Umbilical cord (tissue), 2 donors: ENCODE data around the gene CERS1. TPM values are rescaled to one million over a fixed set of nuclear protein-coding genes. Genes with fewer than 3 reads are reported as not detected.

Experiments
- DNase-seq: peaks from one replicate; pipeline ENCODE4 v3.0.0-alpha.2; 2015; ENCODE audit warnings: low spot score
- total RNA-seq: library from RNA; depleted of rRNA; stranded (reverse); fragments of >200 nt; gene quantifications from one replicate; pipeline ENCODE4 v1.2.3, GENCODE V29; 2014; ENCODE audit warnings: low replicate concordance; ENCODE audit not compliant: insufficient read depth

CERS1 gene
- total RNA-seq, 1 donor from 2014 or later, result not detected

DNA sequence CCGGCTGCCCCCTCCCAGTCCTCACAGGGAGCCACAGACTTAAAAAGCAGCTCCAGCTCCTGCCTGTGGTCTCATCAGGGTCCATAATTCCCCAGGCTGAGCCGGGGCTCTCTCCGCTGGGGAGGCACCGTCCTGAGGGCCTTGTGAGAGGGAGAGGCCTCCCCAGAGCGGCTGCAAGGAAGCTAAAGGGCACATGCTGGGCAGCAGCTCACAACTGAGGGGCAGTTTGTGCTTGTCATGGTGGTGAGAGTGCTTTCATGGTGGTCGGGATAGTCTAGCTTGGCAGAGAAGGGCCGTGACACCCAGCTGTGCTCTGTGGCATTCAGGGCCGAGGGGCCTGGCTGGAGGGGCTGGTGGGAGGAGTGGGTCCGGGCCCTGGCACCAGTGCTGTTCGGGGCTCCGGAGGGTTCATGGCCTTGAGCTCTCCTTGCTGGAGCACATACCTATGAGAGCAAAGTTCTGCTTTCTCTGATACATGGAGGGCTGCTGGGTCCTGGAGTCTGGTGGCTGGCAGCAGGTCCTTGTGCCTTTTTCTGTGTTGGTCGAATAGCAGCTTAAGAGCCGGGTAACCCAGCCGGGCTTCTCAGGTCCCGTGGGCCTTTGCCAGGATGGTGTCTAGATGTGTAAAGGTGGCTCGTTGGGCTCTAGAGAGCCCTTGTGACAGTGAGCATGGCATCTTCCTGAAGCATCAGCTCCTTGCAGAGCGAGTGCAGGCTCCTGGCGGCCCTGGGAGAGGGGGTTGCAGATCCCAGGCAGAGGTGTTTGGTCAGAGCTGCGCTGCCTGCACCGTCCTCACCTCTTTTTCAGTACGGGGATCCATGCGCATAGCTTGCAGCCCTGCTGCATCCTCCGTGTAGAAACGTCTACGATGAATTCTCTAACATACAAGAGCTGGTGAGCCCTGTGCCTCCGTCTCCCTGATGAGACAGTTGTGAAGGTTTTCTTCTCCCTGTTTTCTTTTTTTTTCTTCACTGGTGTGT lies 55.4 kb downstream of the CERS1 start:
- DNase-seq, result no peak

DNA sequence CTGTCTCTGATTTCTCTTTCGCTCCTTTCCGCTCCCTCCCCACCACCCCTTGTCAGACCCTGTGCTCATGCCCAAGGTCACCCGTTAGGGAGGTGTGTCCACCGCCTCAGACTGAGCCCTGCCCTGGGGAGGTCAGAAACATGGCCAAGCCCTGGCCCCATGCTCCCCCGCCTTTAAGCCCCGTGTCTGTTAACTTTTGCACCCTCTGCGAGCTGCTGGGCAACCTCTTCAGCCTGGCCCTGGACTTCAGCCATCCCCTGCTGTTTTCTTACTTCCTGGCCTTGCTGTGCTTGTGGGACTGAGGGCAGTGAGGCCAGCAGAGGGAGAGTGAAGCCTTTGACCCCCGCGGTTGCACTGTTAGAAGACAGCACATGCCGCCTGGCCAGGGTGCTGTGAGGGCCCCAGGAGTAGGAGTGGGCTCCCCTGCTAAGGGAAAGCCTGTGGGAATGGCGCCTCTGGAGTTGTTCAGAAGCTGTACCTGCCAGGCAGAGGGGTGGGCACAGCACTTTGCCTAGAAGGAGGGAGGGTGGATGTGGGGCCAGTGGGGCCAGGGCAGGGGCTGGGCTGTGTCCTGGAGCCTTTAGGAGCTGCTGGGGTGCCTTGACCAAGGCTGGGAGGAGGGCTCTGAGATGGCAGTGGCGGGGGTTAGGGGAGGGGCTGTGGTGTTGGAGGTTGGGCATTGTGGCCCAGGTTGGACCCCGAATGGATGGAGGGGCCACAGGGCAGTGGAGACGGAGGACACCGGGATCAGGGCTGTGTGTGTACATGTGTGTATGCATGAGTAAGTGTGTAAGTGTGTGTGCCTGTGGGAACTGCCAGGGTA lies 56.3 kb downstream of the CERS1 start:
- no peak for DNase-seq

DNA sequence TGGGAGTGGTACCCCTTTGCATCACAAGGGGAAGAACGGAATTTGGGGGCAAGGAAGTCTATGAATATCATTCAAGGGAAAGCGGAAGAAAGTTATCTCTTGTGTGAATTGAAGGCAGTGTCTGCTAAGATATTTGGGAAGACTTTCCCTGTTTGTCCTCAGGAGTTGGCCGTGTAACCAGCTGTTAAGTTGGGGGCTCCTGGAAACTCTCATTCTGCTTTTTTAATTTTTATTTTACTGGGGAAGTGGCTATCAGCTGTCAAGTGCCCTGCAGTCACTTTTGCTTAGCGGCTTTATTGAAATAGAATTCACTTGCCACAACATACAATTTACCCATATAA lies 61.3 kb downstream of the CERS1 start:
- no peak for DNase-seq

DNA sequence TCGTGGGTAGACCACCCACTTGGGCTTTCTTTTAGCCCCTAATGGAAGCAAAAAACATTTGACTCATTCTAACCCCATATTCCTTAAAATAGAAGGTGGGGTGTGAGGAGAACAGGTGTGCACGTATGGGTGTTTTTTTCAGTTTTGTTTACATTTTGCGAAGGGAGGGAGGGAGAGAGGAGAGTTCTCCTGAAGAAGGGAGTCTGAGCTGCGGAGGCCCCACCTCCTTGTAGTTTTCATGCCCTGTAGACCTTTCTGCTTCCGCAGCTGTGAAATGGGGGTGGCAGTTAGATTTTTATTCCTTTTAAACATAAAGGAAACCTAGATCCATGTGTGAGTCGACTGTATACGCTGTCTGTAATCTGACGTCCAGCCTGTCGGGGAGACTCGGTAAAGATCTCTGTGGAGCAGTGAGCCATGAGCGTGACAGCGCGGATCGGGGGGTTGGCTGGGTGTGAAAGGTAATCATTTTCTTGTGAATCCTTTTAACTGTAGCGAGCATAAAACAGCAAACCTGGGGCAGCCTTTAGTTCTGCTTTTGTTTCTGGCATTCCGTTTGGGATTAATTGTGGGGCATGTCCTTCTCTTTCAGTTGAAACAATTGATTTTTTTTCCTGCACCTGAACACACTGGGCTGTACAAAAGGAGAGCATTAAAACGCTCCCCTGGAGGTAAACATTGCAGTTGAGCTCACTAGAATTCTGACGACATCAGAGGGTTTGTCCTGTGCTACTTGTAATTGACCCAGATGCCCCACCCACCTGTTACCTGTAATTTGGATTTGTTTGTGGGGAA lies 61.9 kb downstream of the CERS1 start:
- DNase-seq, result no peak

- no peak for DNase-seq
Observed at GRCh38 chr19:18833141-18833476, 62.8 kb downstream of the CERS1 start.

DNA sequence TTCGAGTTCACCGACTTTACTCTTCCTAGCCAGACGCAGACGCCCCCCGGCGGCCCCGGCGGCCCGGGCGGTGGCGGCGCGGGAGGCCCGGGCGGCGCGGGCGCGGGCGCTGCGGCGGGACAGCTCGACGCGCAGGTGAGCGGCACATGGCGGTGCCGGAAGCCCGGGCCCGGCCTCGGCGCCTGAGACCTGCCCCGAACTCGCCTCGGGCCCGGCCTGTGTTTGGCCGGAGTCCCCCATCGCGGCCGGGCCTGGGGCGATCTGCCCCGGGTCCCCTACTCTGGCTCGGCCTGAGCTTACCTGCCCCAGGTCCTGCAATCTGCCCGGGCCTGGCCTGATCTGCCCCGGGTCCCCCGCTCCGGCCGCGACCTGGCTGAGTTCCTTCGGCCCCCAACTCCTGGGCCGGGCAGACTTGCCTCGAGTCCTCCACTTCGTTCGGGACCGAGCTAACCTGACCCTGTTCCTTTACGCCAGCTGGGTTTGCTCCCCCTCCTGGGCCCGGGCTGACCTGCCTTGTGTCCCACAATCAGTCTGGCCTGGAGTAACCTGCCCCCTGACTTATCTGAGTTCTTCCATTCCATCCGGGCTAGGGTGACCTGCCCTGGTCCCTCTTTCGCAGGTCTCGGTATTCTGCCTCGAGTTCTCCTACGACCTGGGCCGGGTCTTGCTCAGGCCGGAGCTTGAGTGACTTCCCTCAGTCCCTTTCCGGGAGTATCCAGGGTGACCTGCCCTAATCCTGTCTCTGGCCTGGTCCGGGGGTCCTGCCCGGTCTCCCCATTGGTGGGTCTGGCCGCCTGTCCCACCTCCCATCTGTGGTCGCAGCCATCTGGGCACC lies 63.4 kb downstream of the CERS1 start:
- no peak for DNase-seq

DNA sequence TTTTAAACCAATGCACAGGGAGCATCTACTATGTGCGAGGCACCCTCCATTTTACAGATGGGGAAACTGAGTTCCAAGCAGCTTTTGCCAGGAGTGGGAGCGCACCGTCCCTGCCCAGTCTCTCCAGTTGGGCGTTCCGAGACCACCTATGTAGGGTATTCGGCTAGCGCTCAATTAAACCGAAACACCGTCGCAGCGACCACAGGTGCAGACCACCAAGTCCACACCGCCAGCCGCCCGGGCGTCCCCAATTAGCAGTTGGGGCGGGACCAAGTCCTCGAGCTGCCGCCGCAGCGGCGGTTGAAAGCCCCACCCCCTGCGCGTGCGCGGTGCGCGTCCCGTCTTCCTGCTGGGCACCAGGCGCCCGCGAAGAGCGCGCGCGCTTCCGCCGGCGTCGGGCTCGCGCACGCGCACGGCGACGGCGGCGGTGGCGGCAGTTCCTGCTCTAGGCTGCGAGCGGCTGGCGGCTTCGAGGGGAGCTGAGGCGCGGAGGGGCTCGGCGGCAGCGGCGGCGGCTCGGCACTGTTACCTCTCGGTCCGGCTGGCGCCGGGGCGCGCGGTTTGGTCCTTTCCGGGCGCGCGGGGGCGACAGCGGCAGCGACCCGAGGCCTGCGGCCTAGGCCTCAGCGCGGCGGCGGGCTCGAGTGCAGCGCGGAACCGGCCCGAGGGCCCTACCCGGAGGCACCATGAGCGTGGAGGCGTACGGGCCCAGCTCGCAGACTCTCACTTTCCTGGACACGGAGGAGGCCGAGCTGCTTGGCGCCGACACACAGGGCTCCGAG lies 64.2 kb downstream of the CERS1 start, which contains the start of gene UPF1:
TSS of gene UPF1 (plus strand) at position 436 of the 782 bp plus-strand sequence. CDS start at position 687, 251 bp downstream.
- DNase-seq, result peak; percentile 95

- no peak for DNase-seq
Observed at GRCh38 chr19:18830488-18830887, 65.5 kb downstream of the CERS1 start.

GRCh38 chr19:18828786-18829185 lies 67.2 kb downstream of the CERS1 start:
- DNase-seq, result no peak

Other genes with a start within 250 kb of the CERS1 start
- gene CRTC1, start 212.5 kb downstream of the CERS1 start, total RNA-seq, result 1.4 TPM
- 162 TPM for gene COMP, start 104.9 kb downstream of the CERS1 start, total RNA-seq
- gene UPF1, start 64.2 kb downstream of the CERS1 start, total RNA-seq, result 47.7 TPM
- gene COPE, start 23.2 kb upstream of the CERS1 start, total RNA-seq, result 77.0 TPM
- 39.5 TPM for gene DDX49, start 23.6 kb upstream of the CERS1 start, total RNA-seq
- gene HOMER3, start 45.1 kb upstream of the CERS1 start, total RNA-seq, result 31.3 TPM
- 32.7 TPM for gene SUGP2, start 137.4 kb upstream of the CERS1 start, total RNA-seq
- 19.3 TPM for gene ARMC6, start 137.4 kb upstream of the CERS1 start, total RNA-seq
- 13.2 TPM for gene SLC25A42, start 167.8 kb upstream of the CERS1 start, total RNA-seq
- gene TMEM161A, start 242.3 kb upstream of the CERS1 start, total RNA-seq, result 6.7 TPM